Activated B cell treated with CpG ODN at 0.5 μM for 24 hours (primary cell): ENCODE results near the gene SFXN1. TPM values are rescaled to one million over a fixed set of nuclear protein-coding genes. Genes with fewer than 3 reads are reported as not detected.

Experiments used
- ATAC-seq: fragments of 200-7000 bp; cut with Tn5 transposase; one replicate; pipeline ENCODE4 v1.10.0; 2021; ENCODE audit warnings: low read depth, mild to moderate bottlenecking, moderate library complexity
- CTCF ChIA-PET: fragments of 350-600 bp; sonication (Branson Sonifier 250); formaldehyde crosslinking; loops from one replicate; lab custom pipeline; 2021; ENCODE audit warnings: antibody characterized with exemption; lab: Charles Lee
- POLR2A ChIA-PET: fragments of 350-600 bp; sonication (Branson Sonifier 250); formaldehyde crosslinking; loops from one replicate; lab custom pipeline; 2021; ENCODE audit warnings: antibody characterized with exemption; lab: Charles Lee
- DNase-seq: peaks from one replicate; pipeline ENCODE4 v3.0.0; 2022
- H3K27ac Mint-ChIP-seq: one replicate; pipeline ENCODE4 v1.8.0; 2020; ENCODE audit warnings: mixed read lengths
- H3K27me3 Mint-ChIP-seq: one replicate; pipeline ENCODE4 v1.8.0; 2021; ENCODE audit warnings: mixed read lengths
- H3K36me3 Mint-ChIP-seq: one replicate; pipeline ENCODE4 v1.8.0; 2021; ENCODE audit warnings: low read depth, mixed read lengths
- H3K4me1 Mint-ChIP-seq: one replicate; pipeline ENCODE4 v1.8.0; 2021; ENCODE audit warnings: mixed read lengths
- H3K4me3 Mint-ChIP-seq: one replicate; pipeline ENCODE4 v1.8.0; 2020; ENCODE audit warnings: mild to moderate bottlenecking, mixed read lengths
- H3K9me3 Mint-ChIP-seq: one replicate; pipeline ENCODE4 v1.8.0; 2020; ENCODE audit warnings: mixed read lengths
- CTCF ChIP-seq: fragments of 200-600 bp; IDR thresholded peaks from one replicate; pipeline ENCODE4 v1.8.0; 2022; ENCODE audit warnings: antibody characterized with exemption, mild to moderate bottlenecking
- intact Hi-C: fragments of 100-400 bp; cut with micrococcal nuclease; formaldehyde crosslinking; loops from one replicate; pipeline ENCODE4 v1.15.1; 2024
- total RNA-seq: library from RNA; stranded (reverse); gene quantifications from 2 replicates; pipeline ENCODE4 v1.2.3, GENCODE V29; 2022

The SFXN1 gene
- total RNA-seq, 1 donor from 2014 or later = 46.9 TPM

- no peak for TF ChIP-seq CTCF
- Mint-ChIP-seq H3K36me3 (no peaks in the 10 kb centered on the region), H3K27ac (no peak overlapping the region), H3K4me1 (peaks cover 5% of the 10 kb centered on the region), H3K4me3 (no peak overlapping the region), H3K9me3 (no peaks in the 10 kb centered on the region), H3K27me3 (peaks cover 16% of the 10 kb centered on the region)
- intact Hi-C loops = no loop called here
- ChIA-PET POLR2A (no interaction called here), CTCF (no interaction called here)
- DNase-seq (no peak), ATAC-seq (no peak)
Observed at GRCh38 chr5:175466700-175467318, 11.6 kb upstream of the SFXN1 start.

- DNase-seq = no peak
- no peak overlapping the region for H3K27ac Mint-ChIP-seq
- POLR2A ChIA-PET = no interaction called here
- CTCF ChIA-PET = no interaction called here
- no peak overlapping the region for H3K4me3 Mint-ChIP-seq
- intact Hi-C loops = no loop called here
- H3K36me3 Mint-ChIP-seq = no peaks in the 10 kb centered on the region
- H3K27me3 Mint-ChIP-seq = peaks cover 13% of the 10 kb centered on the region
- no peak for ATAC-seq
- no peak for TF ChIP-seq CTCF
- H3K4me1 Mint-ChIP-seq = peaks cover 5% of the 10 kb centered on the region
- H3K9me3 Mint-ChIP-seq = no peaks in the 10 kb centered on the region
Observed at GRCh38 chr5:175467983-175468690, 10.2 kb upstream of the SFXN1 start.

GRCh38 chr5:175468892-175469291, 9.5 kb upstream of the SFXN1 start:
- ChIA-PET CTCF (no interaction called here), POLR2A (no interaction called here)
- Mint-ChIP-seq H3K27me3 (peaks cover 14% of the 10 kb centered on the region), H3K4me1 (peaks cover 5% of the 10 kb centered on the region), H3K4me3 (no peak overlapping the region), H3K27ac (no peak overlapping the region), H3K9me3 (no peaks in the 10 kb centered on the region), H3K36me3 (no peaks in the 10 kb centered on the region)
- no peak for DNase-seq
- no peak for ATAC-seq
- intact Hi-C loops = no loop called here
- no peak for TF ChIP-seq CTCF

- no peaks in the 10 kb centered on the region for H3K36me3 Mint-ChIP-seq
- no peak for TF ChIP-seq CTCF
- no peaks in the 10 kb centered on the region for H3K9me3 Mint-ChIP-seq
- POLR2A ChIA-PET = no interaction called here
- no peak for DNase-seq
- peaks cover 17% of the 10 kb centered on the region for H3K27me3 Mint-ChIP-seq
- H3K27ac Mint-ChIP-seq = no peak overlapping the region
- CTCF ChIA-PET = no interaction called here
- intact Hi-C loops = loop anchor here (10.0 kb wide), 1 partner anchor 425 kb away; no protein-coding TSS in a partner anchor
- no peaks in the 10 kb centered on the region for H3K4me1 Mint-ChIP-seq
- no peak for ATAC-seq
- H3K4me3 Mint-ChIP-seq = no peak overlapping the region
Observed at GRCh38 chr5:175469916-175470315, 8.4 kb upstream of the SFXN1 start.

GRCh38 chr5:175470781-175471180, 7.6 kb upstream of the SFXN1 start:
- intact Hi-C loops = loop anchor here (10.0 kb wide), 1 partner anchor 424 kb away; no protein-coding TSS in a partner anchor
- Mint-ChIP-seq H3K4me1 (no peaks in the 10 kb centered on the region), H3K4me3 (no peak overlapping the region), H3K27ac (no peak overlapping the region), H3K27me3 (peaks cover 17% of the 10 kb centered on the region), H3K36me3 (no peaks in the 10 kb centered on the region), H3K9me3 (no peaks in the 10 kb centered on the region)
- ChIA-PET CTCF (no interaction called here), POLR2A (no interaction called here)
- DNase-seq (no peak), ATAC-seq (no peak)
- TF ChIP-seq CTCF = no peak
